H9 (cell line): ENCODE measurements around the gene DDX6. TPM values are rescaled to one million over a fixed set of nuclear protein-coding genes. Genes with fewer than 3 reads are reported as not detected.
"Not testable (repeated sequence)": the region's sequence is repeated elsewhere in the genome, so short reads cannot be mapped to it uniquely, and the experiment has no call there.

Experiments
- DNase-seq: peaks from one replicate; pipeline ENCODE4 v3.0.0-alpha.2; 2017
- H2AFZ ChIP-seq: one replicate; pipeline ENCODE4 v1.6.1; 2013; ENCODE audit warnings: mild to moderate bottlenecking, low read length, control low read depth, moderate library complexity
- H2AK5ac ChIP-seq: 2 replicates; pipeline ENCODE4 v1.6.1; 2013; ENCODE audit warnings: low read length, control low read depth, mixed read lengths; ENCODE audit not compliant: insufficient read length
- H2BK120ac ChIP-seq: one replicate; pipeline ENCODE4 v1.6.1; 2013; ENCODE audit warnings: low read depth, mild to moderate bottlenecking, low read length, control low read depth, inconsistent platforms; ENCODE audit not compliant: poor library complexity, severe bottlenecking
- H2BK12ac ChIP-seq: 2 replicates; pipeline ENCODE4 v1.6.1; 2013; ENCODE audit warnings: low read length, control low read depth, mixed read lengths, low read depth; ENCODE audit not compliant: insufficient read length
- H2BK15ac ChIP-seq: 2 replicates; pipeline ENCODE4 v1.6.1; 2013; ENCODE audit warnings: low read depth, low read length, control low read depth
- H2BK20ac ChIP-seq: one replicate; pipeline ENCODE4 v1.6.1; 2013; ENCODE audit warnings: low read depth, mild to moderate bottlenecking, low read length, control low read depth, inconsistent platforms; ENCODE audit not compliant: poor library complexity, severe bottlenecking
- H2BK5ac ChIP-seq: 2 replicates; pipeline ENCODE4 v1.6.1; 2013; ENCODE audit warnings: low read length, control low read depth, mixed read lengths; ENCODE audit not compliant: insufficient read length
- H3K14ac ChIP-seq: 2 replicates; pipeline ENCODE4 v1.6.1; 2013; ENCODE audit warnings: low read length, control low read depth; ENCODE audit not compliant: insufficient read depth
- H3K18ac ChIP-seq: 2 replicates; pipeline ENCODE4 v1.6.1; 2013; ENCODE audit warnings: low read depth, mild to moderate bottlenecking, mixed read lengths, low read length, control low read depth; ENCODE audit not compliant: insufficient read length
- H3K23ac ChIP-seq: 2 replicates; pipeline ENCODE4 v1.6.1; 2013; ENCODE audit warnings: low read length, control low read depth, mixed read lengths, low read depth; ENCODE audit not compliant: insufficient read length
- H3K23me2 ChIP-seq: 2 replicates; pipeline ENCODE4 v1.6.1; 2013; ENCODE audit warnings: low read depth, mild to moderate bottlenecking, mixed read lengths, low read length, control low read depth; ENCODE audit not compliant: insufficient read length, poor library complexity, severe bottlenecking
- H3K27ac ChIP-seq: 2 replicates; pipeline ENCODE4 v1.5.1; 2013; ENCODE audit warnings: low read length, control low read depth, mixed read lengths, low read depth; ENCODE audit not compliant: insufficient read length
- H3K27me3 ChIP-seq: 2 replicates; pipeline ENCODE4 v1.6.1; 2013; ENCODE audit warnings: low read length, control low read depth, inconsistent platforms; ENCODE audit not compliant: insufficient read depth
- H3K4ac ChIP-seq: 2 replicates; pipeline ENCODE4 v1.6.1; 2013; ENCODE audit warnings: low read depth, mild to moderate bottlenecking, control low read depth, inconsistent platforms, low read length, moderate library complexity
- H3K4me1 ChIP-seq: 2 replicates; pipeline ENCODE4 v1.6.1; 2013; ENCODE audit warnings: low read length, control low read depth, inconsistent platforms; ENCODE audit not compliant: insufficient read depth
- H3K4me2 ChIP-seq: 2 replicates; pipeline ENCODE4 v1.6.1; 2013; ENCODE audit warnings: low read length, control low read depth, mixed read lengths; ENCODE audit not compliant: insufficient read length, insufficient read depth
- H3K56ac ChIP-seq: 2 replicates; pipeline ENCODE4 v1.6.1; 2013; ENCODE audit warnings: low read depth, mild to moderate bottlenecking, mixed read lengths, low read length, control low read depth; ENCODE audit not compliant: insufficient read length
- H3K79me1 ChIP-seq: 2 replicates; pipeline ENCODE4 v1.6.1; 2013; ENCODE audit warnings: low read depth, mild to moderate bottlenecking, moderate library complexity, low read length, control low read depth, inconsistent platforms; ENCODE audit not compliant: insufficient read depth, poor library complexity, severe bottlenecking
- H3K79me2 ChIP-seq: 2 replicates; pipeline ENCODE4 v1.6.1; 2013; ENCODE audit warnings: low read length, control low read depth, inconsistent platforms; ENCODE audit not compliant: insufficient read depth
- H3K9ac ChIP-seq: 2 replicates; pipeline ENCODE4 v1.6.1; 2013; ENCODE audit warnings: low read length, control low read depth, mixed read lengths; ENCODE audit not compliant: insufficient read length; ENCODE audit errors: extremely low read depth
- H3K9me3 ChIP-seq: one replicate; pipeline ENCODE4 v1.6.1; 2013; ENCODE audit warnings: low read depth, low read length, inconsistent platforms; ENCODE audit not compliant: control insufficient read depth
- H3T11ph ChIP-seq: one replicate; pipeline ENCODE4 v1.6.1; 2013; ENCODE audit warnings: mild to moderate bottlenecking, low read length, control low read depth, inconsistent platforms
- H4K20me1 ChIP-seq: one replicate; pipeline ENCODE4 v1.6.1; 2013; ENCODE audit not compliant: control insufficient read depth, insufficient read length, insufficient read depth
- H4K5ac ChIP-seq: 2 replicates; pipeline ENCODE4 v1.6.1; 2013; ENCODE audit warnings: low read depth, mild to moderate bottlenecking, mixed read lengths, low read length, control low read depth; ENCODE audit not compliant: insufficient read length
- H4K8ac ChIP-seq: replicated peaks from 2 replicates; pipeline ENCODE4 v1.6.1; 2013; ENCODE audit warnings: low read length, control low read depth, mixed read lengths, low read depth; ENCODE audit not compliant: insufficient read length
- H4K91ac ChIP-seq: 2 replicates; pipeline ENCODE4 v1.6.1; 2013; ENCODE audit warnings: low read depth, mild to moderate bottlenecking, moderate library complexity, mixed read lengths, low read length, control low read depth; ENCODE audit not compliant: insufficient read length
- H3K27ac Mint-ChIP-seq, 3 experiments: 2 replicates in 2 of 3; 3 replicates in 1 of 3; pipeline ENCODE4 v1.8.0; 2020 to 2021; ENCODE audit warnings: mixed read lengths in 3 of 3, mild to moderate bottlenecking in 1 of 3, moderate library complexity in 1 of 3
- H3K27me3 Mint-ChIP-seq: 2 replicates; pipeline ENCODE4 v1.8.0; 2021; ENCODE audit warnings: low read depth, mild to moderate bottlenecking, moderate library complexity, mixed read lengths
- H3K36me3 Mint-ChIP-seq, 3 experiments: 2 replicates in 2 of 3; 3 replicates in 1 of 3; pipeline ENCODE4 v1.8.0; 2020 to 2021; ENCODE audit warnings: low read depth in 3 of 3, mixed read lengths in 3 of 3; ENCODE audit not compliant: insufficient read depth in 1 of 3
- H3K4me1 Mint-ChIP-seq, 2 experiments: 2 replicates each; pipeline ENCODE4 v1.8.0; 2020; ENCODE audit warnings: mixed read lengths in 2 of 2
- H3K4me3 Mint-ChIP-seq, 2 experiments: 2 replicates in 1 of 2; 3 replicates in 1 of 2; pipeline ENCODE4 v1.8.0; 2020 to 2021; ENCODE audit warnings: mild to moderate bottlenecking in 2 of 2, mixed read lengths in 2 of 2, moderate library complexity in 1 of 2
- H3K9me3 Mint-ChIP-seq, 2 experiments: 2 replicates in 1 of 2; 3 replicates in 1 of 2; pipeline ENCODE4 v1.8.0; 2020; ENCODE audit warnings: mild to moderate bottlenecking in 2 of 2, mixed read lengths in 2 of 2, moderate library complexity in 1 of 2
- WGBS: extraction: QIAGEN DNeasy Blood & Tissue Kit; methylation state at CpG from one replicate; pipeline ENCODE4 v1.1.7; 2013; ENCODE audit warnings: missing lambda C conversion rate, low lambda C conversion rate, mixed read lengths; ENCODE audit not compliant: insufficient read length; ENCODE audit errors: extremely low coverage; 5-methylcytosine and 5-hydroxymethylcytosine counted together
- total RNA-seq: library from RNA; stranded (reverse); gene quantifications from 2 replicates; pipeline ENCODE4 v1.2.1, GENCODE V29; 2021

Gene DDX6
- total RNA-seq, 1 experiment from 2014 or later: 221 TPM

DNA sequence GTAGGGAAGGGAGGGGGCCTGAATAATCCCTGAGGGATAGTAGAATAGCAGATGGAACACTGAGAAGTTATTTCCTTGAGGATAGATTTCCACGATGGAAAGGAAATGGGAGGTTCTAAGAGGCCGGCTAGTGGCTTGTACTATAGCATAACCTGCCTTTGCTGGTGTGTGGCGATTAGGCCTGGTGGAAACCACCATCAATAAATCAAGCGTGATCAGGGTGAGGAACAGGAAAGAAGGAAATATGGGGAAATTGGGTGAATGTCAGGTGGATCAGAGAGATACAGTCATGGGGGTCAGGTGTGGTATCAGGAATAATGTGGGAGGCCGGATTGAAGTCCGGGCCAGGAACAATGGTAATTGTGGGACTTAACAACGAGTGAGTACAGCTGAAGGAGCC lies 72.4 kb downstream of the DDX6 start:
- H2BK20ac ChIP-seq, H4K5ac ChIP-seq, H2AK5ac ChIP-seq, H4K20me1 ChIP-seq, H3K9ac ChIP-seq, H4K91ac ChIP-seq, H2BK12ac ChIP-seq, H3K23ac ChIP-seq, H2BK120ac ChIP-seq, H2BK15ac ChIP-seq, H3K14ac ChIP-seq, H3K27me3 ChIP-seq, H3K9me3 Mint-ChIP-seq, H3K27me3 Mint-ChIP-seq, H2AFZ ChIP-seq, H3K4ac ChIP-seq, H3K79me1 ChIP-seq, H3K18ac ChIP-seq, H3K4me1 ChIP-seq, H3K27ac ChIP-seq, H2BK5ac ChIP-seq, DNase-seq, H3K9me3 ChIP-seq, H3K79me2 ChIP-seq, H3T11ph ChIP-seq, H3K23me2 ChIP-seq, H4K8ac ChIP-seq, H3K56ac ChIP-seq: not testable (repeated sequence)
- peak overlapping the region; percentile 95 to 100 (median 99) for H3K27ac Mint-ChIP-seq
- peak overlapping the region; percentile 35 to 72; a peak in 4 of 5 replicates for H3K4me3 Mint-ChIP-seq
- peak overlapping the region; percentile 25 for H3K4me2 ChIP-seq
- no CpG with 5 or more reads among the region's 7 CpGs for WGBS
- peaks cover 73 to 76% of the 10 kb centered on the region in 2 experiments for H3K4me1 Mint-ChIP-seq
- H3K36me3 Mint-ChIP-seq: peaks cover 2 to 54% (median 26%) of the 10 kb centered on the region in 3 experiments; a peak in 6 of 7 replicates

DNA sequence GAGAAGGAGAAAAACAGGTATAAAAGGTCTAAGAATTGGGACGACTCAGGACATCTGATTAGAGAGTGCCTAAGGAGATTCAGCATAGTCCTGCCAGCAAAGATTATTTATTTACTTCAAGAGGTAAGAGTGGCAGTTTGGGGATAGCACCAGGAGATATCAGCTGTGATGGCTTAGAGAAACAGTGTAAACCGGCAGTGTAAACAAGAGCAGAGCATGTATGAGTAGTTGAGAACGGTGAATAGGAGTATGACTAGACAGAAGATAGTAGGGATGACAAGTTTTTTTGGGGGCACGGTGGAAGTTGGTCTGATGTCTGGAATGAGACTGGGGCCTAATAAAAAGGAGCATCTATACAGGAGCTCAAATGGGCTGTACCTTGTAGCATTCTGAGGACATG lies 73.2 kb downstream of the DDX6 start:
- H3K4me2 ChIP-seq, H3K27me3 ChIP-seq, H4K8ac ChIP-seq, H3K79me2 ChIP-seq, H2BK15ac ChIP-seq, H3T11ph ChIP-seq, H2AFZ ChIP-seq, H3K9me3 Mint-ChIP-seq, H3K27me3 Mint-ChIP-seq, H3K9ac ChIP-seq, H3K4me1 ChIP-seq, H3K23ac ChIP-seq, H3K9me3 ChIP-seq, H2AK5ac ChIP-seq, H3K27ac ChIP-seq, H2BK20ac ChIP-seq, H3K18ac ChIP-seq, H4K20me1 ChIP-seq, H3K14ac ChIP-seq, DNase-seq, H2BK5ac ChIP-seq, H3K23me2 ChIP-seq, H3K4ac ChIP-seq, H2BK120ac ChIP-seq, H4K5ac ChIP-seq, H3K79me1 ChIP-seq, H2BK12ac ChIP-seq, H3K56ac ChIP-seq, H4K91ac ChIP-seq: not testable (repeated sequence)
- peaks cover 4 to 46% (median 23%) of the 10 kb centered on the region in 3 experiments; a peak in 6 of 7 replicates for H3K36me3 Mint-ChIP-seq
- H3K4me1 Mint-ChIP-seq: peaks cover 65 to 72% of the 10 kb centered on the region in 2 experiments
- H3K27ac Mint-ChIP-seq: peak overlapping the region; percentile 95 to 100 (median 99)
- peak overlapping the region in 1 of 2 experiments; percentile 72; a peak in 3 of 5 replicates for H3K4me3 Mint-ChIP-seq
- WGBS: no CpG with 5 or more reads among the region's 4 CpGs
